Subcutaneous abdominal adipose tissue (tissue), 5 donors: Measurements from ENCODE around the gene RSL1D1.

ENCODE experiments used
- H3K27ac ChIP-seq: one replicate; pipeline ENCODE4 v1.7.0; 2013; ENCODE audit warnings: low read depth, mild to moderate bottlenecking, inconsistent platforms, low read length, moderate library complexity
- H3K27me3 ChIP-seq, 5 donors: one replicate each; pipeline ENCODE4 v1.7.0; 2013; ENCODE audit warnings: low read length in 5 of 5, inconsistent platforms in 1 of 5; ENCODE audit not compliant: control insufficient read depth in 5 of 5, insufficient read depth in 4 of 5
- H3K36me3 ChIP-seq, 5 donors: one replicate each; pipeline ENCODE4 v1.7.0; 2013; ENCODE audit warnings: low read length in 5 of 5; ENCODE audit not compliant: control insufficient read depth in 5 of 5, insufficient read depth in 5 of 5
- H3K4me1 ChIP-seq, 5 donors: one replicate each; pipeline ENCODE4 v1.7.0; 2013; ENCODE audit warnings: low read length in 5 of 5, mild to moderate bottlenecking in 3 of 5, moderate library complexity in 1 of 5; ENCODE audit not compliant: control insufficient read depth in 5 of 5, insufficient read depth in 5 of 5
- H3K4me3 ChIP-seq, 5 donors: one replicate each; pipeline ENCODE4 v1.7.0; 2013; ENCODE audit warnings: low read length in 5 of 5, low read depth in 1 of 5
- H3K9ac ChIP-seq, 5 donors: one replicate each; pipeline ENCODE4 v1.7.0; 2013; ENCODE audit warnings: low read length in 5 of 5, mild to moderate bottlenecking in 4 of 5, moderate library complexity in 3 of 5
- H3K9me3 ChIP-seq, 5 donors: one replicate each; pipeline ENCODE4 v1.7.0; 2013; ENCODE audit warnings: low read length in 5 of 5; ENCODE audit not compliant: control insufficient read depth in 5 of 5
- donor health status: healthy.
- donor health status: healthy.
- donor health status: healthy.
- donor health status: healthy.
- donor health status: healthy.

RSL1D1 gene

GRCh38 chr16:11852092-11852809 lies 909 bp upstream of the RSL1D1 start:
- H3K9me3 ChIP-seq, result no peaks in the 10 kb centered on the region
- peaks cover 0 to 35% (median 25%) of the 10 kb centered on the region in 5 donors for H3K4me1 ChIP-seq
- H3K9ac ChIP-seq, result peak overlapping the region; percentile 81 to 98 (median 94)
- H3K36me3 ChIP-seq, result peaks cover 9 to 22% (median 19%) of the 10 kb centered on the region in 5 donors
- no peaks in the 10 kb centered on the region for H3K27me3 ChIP-seq
- H3K4me3 ChIP-seq, result peak overlapping the region; percentile 85 to 100 (median 97)
- peak overlapping the region; percentile 91 for H3K27ac ChIP-seq

GRCh38 chr16:11848842-11849241 lies 2.5 kb downstream of the RSL1D1 start:
- H3K27ac ChIP-seq, result no peak overlapping the region
- peaks cover 0 to 39% (median 32%) of the 10 kb centered on the region in 5 donors for H3K4me1 ChIP-seq
- H3K9ac ChIP-seq, result no peak overlapping the region
- H3K27me3 ChIP-seq, result no peaks in the 10 kb centered on the region
- peaks cover 15 to 55% (median 49%) of the 10 kb centered on the region in 5 donors for H3K36me3 ChIP-seq
- no peak overlapping the region for H3K4me3 ChIP-seq
- no peaks in the 10 kb centered on the region for H3K9me3 ChIP-seq

GRCh38 chr16:11844499-11844898 lies 6.8 kb downstream of the RSL1D1 start:
- peak overlapping the region in 1 of 5 donors; percentile 22 for H3K4me3 ChIP-seq
- H3K9ac ChIP-seq, result peak overlapping the region in 2 of 5 donors; percentile 26 to 29
- H3K4me1 ChIP-seq, result peaks cover 0 to 16% (median 7%) of the 10 kb centered on the region in 5 donors
- no peak overlapping the region for H3K27ac ChIP-seq
- no peaks in the 10 kb centered on the region for H3K27me3 ChIP-seq
- H3K36me3 ChIP-seq, result peaks cover 29 to 94% (median 81%) of the 10 kb centered on the region in 5 donors
- no peaks in the 10 kb centered on the region for H3K9me3 ChIP-seq

GRCh38 chr16:11843861-11844260 lies 7.5 kb downstream of the RSL1D1 start:
- Histone ChIP-seq H3K27me3 (no peaks in the 10 kb centered on the region), H3K9me3 (no peaks in the 10 kb centered on the region), H3K9ac (no peak overlapping the region), H3K27ac (no peak overlapping the region), H3K4me3 (no peak overlapping the region), H3K4me1 (peaks cover 0 to 15% (median 7%) of the 10 kb centered on the region in 5 donors), H3K36me3 (peaks cover 30 to 94% (median 84%) of the 10 kb centered on the region in 5 donors)

GRCh38 chr16:11843206-11843605 lies 8.1 kb downstream of the RSL1D1 start:
- Histone ChIP-seq H3K27me3 (no peaks in the 10 kb centered on the region), H3K36me3 (peaks cover 30 to 94% (median 84%) of the 10 kb centered on the region in 5 donors), H3K27ac (no peak overlapping the region), H3K9me3 (no peaks in the 10 kb centered on the region), H3K4me1 (peaks cover 0 to 12% (median 7%) of the 10 kb centered on the region in 5 donors), H3K9ac (no peak overlapping the region), H3K4me3 (no peak overlapping the region)

- no peaks in the 10 kb centered on the region for H3K27me3 ChIP-seq
- H3K9ac ChIP-seq, result no peak overlapping the region
- no peak overlapping the region for H3K27ac ChIP-seq
- peaks cover 26 to 95% (median 85%) of the 10 kb centered on the region in 5 donors for H3K36me3 ChIP-seq
- H3K4me3 ChIP-seq, result no peak overlapping the region
- H3K4me1 ChIP-seq, result peaks cover 0 to 14% (median 10%) of the 10 kb centered on the region in 5 donors
- no peaks in the 10 kb centered on the region for H3K9me3 ChIP-seq
These were observed 10.3 kb downstream of the RSL1D1 start for GRCh38 chr16:11841026-11841425.

- Histone ChIP-seq H3K27ac (peak overlapping the region; percentile 33), H3K9ac (no peak overlapping the region), H3K9me3 (no peaks in the 10 kb centered on the region), H3K4me1 (peaks cover 0 to 24% (median 16%) of the 10 kb centered on the region in 5 donors), H3K27me3 (no peaks in the 10 kb centered on the region), H3K4me3 (no peak overlapping the region), H3K36me3 (peaks cover 23 to 59% (median 54%) of the 10 kb centered on the region in 5 donors)
These were observed 14.6 kb downstream of the RSL1D1 start for GRCh38 chr16:11836650-11837244.

- H3K36me3 ChIP-seq, result peaks cover 19 to 52% (median 47%) of the 10 kb centered on the region in 5 donors
- H3K9me3 ChIP-seq, result no peaks in the 10 kb centered on the region
- H3K27ac ChIP-seq, result no peak overlapping the region
- no peaks in the 10 kb centered on the region for H3K27me3 ChIP-seq
- no peak overlapping the region for H3K9ac ChIP-seq
- H3K4me3 ChIP-seq, result no peak overlapping the region
- peaks cover 0 to 24% (median 16%) of the 10 kb centered on the region in 5 donors for H3K4me1 ChIP-seq
These were observed 15.3 kb downstream of the RSL1D1 start for GRCh38 chr16:11835891-11836649.

- Histone ChIP-seq H3K27ac (no peak overlapping the region), H3K9me3 (no peaks in the 10 kb centered on the region)
These were observed 16.0 kb downstream of the RSL1D1 start for GRCh38 chr16:11835309-11835708.

More at GRCh38 chr16:11835309-11835708, 16.0 kb downstream of the RSL1D1 start:
- H3K9ac ChIP-seq, result no peak overlapping the region
- no peak overlapping the region for H3K4me3 ChIP-seq
- H3K36me3 ChIP-seq, result peaks cover 14 to 44% (median 39%) of the 10 kb centered on the region in 5 donors
- no peaks in the 10 kb centered on the region for H3K27me3 ChIP-seq
- H3K4me1 ChIP-seq, result peaks cover 0 to 24% (median 16%) of the 10 kb centered on the region in 5 donors
